Measurements from ENCODE around the gene TTBK2. TPM values are rescaled to one million over a fixed set of nuclear protein-coding genes. Genes with fewer than 3 reads are reported as not detected.
"Not testable (repeated sequence)": the region's sequence is repeated elsewhere in the genome, so short reads cannot be mapped to it uniquely, and the experiment has no call there.

TTBK2 gene
- polyA plus RNA-seq, 1 donor from 2014 or later: 15.2 TPM

DNA sequence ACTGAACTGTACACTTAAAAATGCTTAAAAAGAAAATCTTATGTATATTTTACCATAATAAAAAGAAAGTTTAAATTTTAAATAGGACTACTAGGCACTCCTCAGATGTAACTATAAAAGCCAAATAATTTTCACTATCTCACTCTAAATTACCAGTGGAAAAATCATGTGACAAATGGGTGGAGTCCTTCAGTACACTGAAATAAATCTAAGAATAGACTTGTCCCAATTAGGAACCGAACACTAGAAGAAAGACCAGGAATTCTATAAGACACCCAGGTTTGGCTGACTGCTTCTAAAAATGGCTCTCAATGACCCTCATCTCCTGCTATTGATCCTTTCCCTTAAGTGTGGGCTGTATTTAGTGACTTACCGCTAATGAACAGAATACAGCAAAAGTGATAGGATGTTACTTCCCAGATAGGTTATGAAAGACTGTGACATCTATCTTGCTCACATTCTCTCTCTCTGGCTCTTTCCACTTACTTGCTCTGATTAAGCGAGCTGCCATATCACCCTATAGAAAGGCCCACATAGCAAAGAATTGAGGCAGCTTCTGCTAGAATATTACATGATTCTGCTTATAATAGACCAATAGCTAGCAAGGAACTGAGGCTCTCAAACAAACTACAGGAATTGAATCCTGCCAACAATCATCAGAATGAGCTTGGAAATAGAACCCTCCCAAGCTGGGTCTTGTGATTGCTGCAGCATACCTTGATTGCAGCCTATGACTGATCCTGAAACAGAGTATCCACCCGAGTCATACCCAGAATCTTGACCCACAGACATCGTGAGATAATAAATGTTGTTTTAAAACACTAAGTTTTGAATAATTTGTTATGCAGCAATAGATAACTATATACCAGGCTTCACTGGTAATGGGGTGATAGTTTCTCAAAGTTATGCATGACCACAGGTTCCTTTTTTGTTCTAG, 16.9 kb downstream of the TTBK2 start:
- Histone ChIP-seq H3K79me2 (replicated peaks; ENCODE audit: insufficient read depth, low read length) (peaks cover 30% of the 10 kb centered on the region), H3K27ac (ENCODE audit: low read length) (no peak overlapping the region), H3K4me3 (ENCODE audit: low read length) (no peak overlapping the region), H3K9ac (ENCODE audit: low read length) (no peak overlapping the region), H2AFZ (ENCODE audit: low read depth, low read length) (no peak overlapping the region), H3F3A (ENCODE audit: insufficient read depth, low read length, poor library complexity, severe bottlenecking) (peaks cover 3% of the 10 kb centered on the region), H4K20me1 (ENCODE audit: insufficient read depth) (no peaks in the 10 kb centered on the region), H3K4me2 (ENCODE audit: low read length) (no peak overlapping the region), H3K27me3 (ENCODE audit: insufficient read depth, low read depth, low read length) (no peaks in the 10 kb centered on the region), H3K36me3 (ENCODE audit: insufficient read depth, low read length) (no peaks in the 10 kb centered on the region), H3K9me3 (ENCODE audit: low read length) (no peaks in the 10 kb centered on the region), H3K9me2 (ENCODE audit: insufficient read depth, low read length) (no peaks in the 10 kb centered on the region)
- TF ChIP-seq, protein P1, sequence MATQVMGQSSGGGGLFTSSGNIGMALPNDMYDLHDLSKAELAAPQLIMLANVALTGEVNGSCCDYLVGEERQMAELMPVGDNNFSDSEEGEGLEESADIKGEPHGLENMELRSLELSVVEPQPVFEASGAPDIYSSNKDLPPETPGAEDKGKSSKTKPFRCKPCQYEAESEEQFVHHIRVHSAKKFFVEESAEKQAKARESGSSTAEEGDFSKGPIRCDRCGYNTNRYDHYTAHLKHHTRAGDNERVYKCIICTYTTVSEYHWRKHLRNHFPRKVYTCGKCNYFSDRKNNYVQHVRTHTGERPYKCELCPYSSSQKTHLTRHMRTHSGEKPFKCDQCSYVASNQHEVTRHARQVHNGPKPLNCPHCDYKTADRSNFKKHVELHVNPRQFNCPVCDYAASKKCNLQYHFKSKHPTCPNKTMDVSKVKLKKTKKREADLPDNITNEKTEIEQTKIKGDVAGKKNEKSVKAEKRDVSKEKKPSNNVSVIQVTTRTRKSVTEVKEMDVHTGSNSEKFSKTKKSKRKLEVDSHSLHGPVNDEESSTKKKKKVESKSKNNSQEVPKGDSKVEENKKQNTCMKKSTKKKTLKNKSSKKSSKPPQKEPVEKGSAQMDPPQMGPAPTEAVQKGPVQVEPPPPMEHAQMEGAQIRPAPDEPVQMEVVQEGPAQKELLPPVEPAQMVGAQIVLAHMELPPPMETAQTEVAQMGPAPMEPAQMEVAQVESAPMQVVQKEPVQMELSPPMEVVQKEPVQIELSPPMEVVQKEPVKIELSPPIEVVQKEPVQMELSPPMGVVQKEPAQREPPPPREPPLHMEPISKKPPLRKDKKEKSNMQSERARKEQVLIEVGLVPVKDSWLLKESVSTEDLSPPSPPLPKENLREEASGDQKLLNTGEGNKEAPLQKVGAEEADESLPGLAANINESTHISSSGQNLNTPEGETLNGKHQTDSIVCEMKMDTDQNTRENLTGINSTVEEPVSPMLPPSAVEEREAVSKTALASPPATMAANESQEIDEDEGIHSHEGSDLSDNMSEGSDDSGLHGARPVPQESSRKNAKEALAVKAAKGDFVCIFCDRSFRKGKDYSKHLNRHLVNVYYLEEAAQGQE (IDR thresholded peaks at IDR 0.05; ENCODE audit: borderline replicate concordance): no peak
- TF ChIP-seq, protein P2, sequence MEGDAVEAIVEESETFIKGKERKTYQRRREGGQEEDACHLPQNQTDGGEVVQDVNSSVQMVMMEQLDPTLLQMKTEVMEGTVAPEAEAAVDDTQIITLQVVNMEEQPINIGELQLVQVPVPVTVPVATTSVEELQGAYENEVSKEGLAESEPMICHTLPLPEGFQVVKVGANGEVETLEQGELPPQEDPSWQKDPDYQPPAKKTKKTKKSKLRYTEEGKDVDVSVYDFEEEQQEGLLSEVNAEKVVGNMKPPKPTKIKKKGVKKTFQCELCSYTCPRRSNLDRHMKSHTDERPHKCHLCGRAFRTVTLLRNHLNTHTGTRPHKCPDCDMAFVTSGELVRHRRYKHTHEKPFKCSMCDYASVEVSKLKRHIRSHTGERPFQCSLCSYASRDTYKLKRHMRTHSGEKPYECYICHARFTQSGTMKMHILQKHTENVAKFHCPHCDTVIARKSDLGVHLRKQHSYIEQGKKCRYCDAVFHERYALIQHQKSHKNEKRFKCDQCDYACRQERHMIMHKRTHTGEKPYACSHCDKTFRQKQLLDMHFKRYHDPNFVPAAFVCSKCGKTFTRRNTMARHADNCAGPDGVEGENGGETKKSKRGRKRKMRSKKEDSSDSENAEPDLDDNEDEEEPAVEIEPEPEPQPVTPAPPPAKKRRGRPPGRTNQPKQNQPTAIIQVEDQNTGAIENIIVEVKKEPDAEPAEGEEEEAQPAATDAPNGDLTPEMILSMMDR (IDR thresholded peaks at IDR 0.05; ENCODE audit: poor library complexity, severe bottlenecking): no peak
- TF ChIP-seq TAF1 (IDR thresholded peaks at IDR 0.05; ENCODE audit: low read depth) (no peak), EP300 (conservative IDR thresholded peaks at IDR 0.05; ENCODE audit: poor library complexity, severe bottlenecking) (no peak), POLR2AphosphoS5 (IDR thresholded peaks at IDR 0.05) (no peak), SMC3 (conservative IDR thresholded peaks at IDR 0.05; ENCODE audit: poor library complexity) (no peak)

DNA sequence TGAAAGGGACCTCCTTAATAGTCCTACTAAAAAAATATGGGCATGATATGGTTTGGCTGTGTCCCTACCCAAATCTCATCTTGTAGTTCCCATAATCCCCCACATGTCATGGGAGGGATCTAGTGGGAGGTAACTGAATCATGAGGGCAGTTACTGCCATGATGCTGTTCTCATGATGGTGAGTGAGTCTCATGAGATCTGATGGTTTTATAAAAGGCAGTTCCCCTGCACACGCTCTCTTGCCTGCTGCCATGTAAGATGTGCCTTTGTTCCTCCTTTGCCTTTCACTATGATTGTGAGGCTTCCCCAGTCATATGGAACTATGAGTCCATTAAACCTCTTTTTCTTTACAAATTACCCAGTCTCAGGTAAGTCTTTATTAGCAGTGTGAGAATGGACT, 26.7 kb downstream of the TTBK2 start:
- H3K9me2 ChIP-seq (ENCODE audit: insufficient read depth, low read length); H3K9ac ChIP-seq (ENCODE audit: low read length); H3K27me3 ChIP-seq (ENCODE audit: insufficient read depth, low read depth, low read length); H3K4me2 ChIP-seq (ENCODE audit: low read length); H3K4me3 ChIP-seq (ENCODE audit: low read length); H2AFZ ChIP-seq (ENCODE audit: low read depth, low read length); H3K79me2 ChIP-seq (replicated peaks; ENCODE audit: insufficient read depth, low read length); H4K20me1 ChIP-seq (ENCODE audit: insufficient read depth); H3K27ac ChIP-seq (ENCODE audit: low read length); H3F3A ChIP-seq (ENCODE audit: insufficient read depth, low read length, poor library complexity, severe bottlenecking); H3K9me3 ChIP-seq (ENCODE audit: low read length); H3K36me3 ChIP-seq (ENCODE audit: insufficient read depth, low read length): not testable (repeated sequence)

DNA sequence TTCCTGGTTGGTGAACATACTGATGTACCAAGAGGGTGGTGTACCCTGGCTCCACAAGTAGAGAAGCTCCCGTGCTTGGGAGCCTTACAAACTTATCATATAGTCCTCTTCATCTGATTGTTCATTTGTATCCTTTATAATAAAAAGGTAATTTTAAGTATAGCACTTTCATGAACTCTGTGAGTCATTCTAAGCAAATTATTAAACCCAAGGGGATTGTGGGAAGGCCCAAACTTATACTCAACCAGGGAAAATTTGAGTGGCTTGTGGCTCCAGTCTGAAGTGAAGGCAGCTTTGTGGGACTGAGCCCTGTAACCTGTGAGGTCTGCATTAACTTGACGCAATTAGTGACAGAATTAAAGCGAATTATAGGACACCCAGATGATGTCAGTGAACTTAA, 29.0 kb downstream of the TTBK2 start:
- Histone ChIP-seq H3K36me3 (ENCODE audit: insufficient read depth, low read length) (no peaks in the 10 kb centered on the region), H3K27me3 (ENCODE audit: insufficient read depth, low read depth, low read length) (no peaks in the 10 kb centered on the region), H3K4me3 (ENCODE audit: low read length) (no peak overlapping the region), H3F3A (ENCODE audit: insufficient read depth, low read length, poor library complexity, severe bottlenecking) (no peaks in the 10 kb centered on the region), H3K9me2 (ENCODE audit: insufficient read depth, low read length) (no peaks in the 10 kb centered on the region), H3K9ac (ENCODE audit: low read length) (no peak overlapping the region), H3K79me2 (replicated peaks; ENCODE audit: insufficient read depth, low read length) (peaks cover 4% of the 10 kb centered on the region), H3K4me2 (ENCODE audit: low read length) (no peak overlapping the region), H3K9me3 (ENCODE audit: low read length) (peaks cover 4% of the 10 kb centered on the region), H3K27ac (ENCODE audit: low read length) (no peak overlapping the region), H4K20me1 (ENCODE audit: insufficient read depth) (no peaks in the 10 kb centered on the region), H2AFZ (ENCODE audit: low read depth, low read length) (no peak overlapping the region)
- TF ChIP-seq RAD21 (conservative IDR thresholded peaks at IDR 0.05) (no peak), MXI1 (conservative IDR thresholded peaks at IDR 0.05; ENCODE audit: poor library complexity, severe bottlenecking) (no peak), EZH2 (IDR thresholded peaks at IDR 0.05; ENCODE audit: borderline replicate concordance, insufficient read depth, low read length, poor library complexity, severe bottlenecking) (no peak), TAF1 (IDR thresholded peaks at IDR 0.05; ENCODE audit: low read depth) (no peak), SMC3 (conservative IDR thresholded peaks at IDR 0.05; ENCODE audit: poor library complexity) (no peak), POLR2AphosphoS5 (IDR thresholded peaks at IDR 0.05) (no peak), EP300 (conservative IDR thresholded peaks at IDR 0.05; ENCODE audit: poor library complexity, severe bottlenecking) (no peak)
- TF ChIP-seq, protein P1 (IDR thresholded peaks at IDR 0.05; ENCODE audit: borderline replicate concordance): no peak
- TF ChIP-seq, protein P2 (IDR thresholded peaks at IDR 0.05; ENCODE audit: poor library complexity, severe bottlenecking): no peak
